KMS-11 (cell line): ENCODE results near the gene ABTB2.

Source experiments
- H2AFZ ChIP-seq: fragments of 200-600 bp; sonication (generic); 2 replicates; pipeline ENCODE4 v1.6.1; 2016; ENCODE audit warnings: antibody characterized with exemption, mixed run types, low read depth
- H3K27ac ChIP-seq: fragments of 200-600 bp; sonication (generic); 2 replicates; pipeline ENCODE4 v1.6.1; 2016; ENCODE audit warnings: mild to moderate bottlenecking, mixed run types
- H3K27me3 ChIP-seq: fragments of 200-600 bp; sonication (generic); 2 replicates; pipeline ENCODE4 v1.6.1; 2017; ENCODE audit warnings: mild to moderate bottlenecking, low read depth, mixed run types, moderate library complexity; ENCODE audit not compliant: insufficient read depth
- H3K36me3 ChIP-seq: fragments of 200-600 bp; sonication (generic); 2 replicates; pipeline ENCODE4 v1.6.1; 2017; ENCODE audit warnings: mild to moderate bottlenecking, mixed run types; ENCODE audit not compliant: insufficient read depth
- H3K4me1 ChIP-seq: fragments of 200-600 bp; sonication (generic); 2 replicates; pipeline ENCODE4 v1.6.1; 2016; ENCODE audit warnings: mild to moderate bottlenecking, low read depth, mixed run types; ENCODE audit not compliant: poor library complexity, severe bottlenecking
- H3K4me2 ChIP-seq: fragments of 200-600 bp; sonication (generic); 2 replicates; pipeline ENCODE4 v1.7.0; 2016; ENCODE audit warnings: mild to moderate bottlenecking, mixed run types
- H3K4me3 ChIP-seq: fragments of 200-600 bp; sonication (generic); IDR thresholded peaks from 2 replicates; pipeline ENCODE4 v1.6.1; 2017; ENCODE audit warnings: low read depth, low read length, mixed read lengths; ENCODE audit not compliant: insufficient read depth
- H3K79me2 ChIP-seq: fragments of 200-600 bp; sonication (generic); 2 replicates; pipeline ENCODE4 v1.6.1; 2016; ENCODE audit warnings: low read depth, mixed run types; ENCODE audit not compliant: insufficient read depth
- H3K9ac ChIP-seq: fragments of 200-600 bp; sonication (generic); 2 replicates; pipeline ENCODE4 v1.6.1; 2016; ENCODE audit warnings: mild to moderate bottlenecking, mixed run types
- H4K20me1 ChIP-seq: fragments of 200-600 bp; sonication (generic); 2 replicates; pipeline ENCODE4 v1.6.1; 2016; ENCODE audit warnings: mild to moderate bottlenecking, mixed run types; ENCODE audit not compliant: insufficient read depth
- TF ChIP-seq, protein P1 (sequence below): fragments of 200-600 bp; sonication (generic); conservative IDR thresholded peaks from 2 replicates; pipeline ENCODE4 v1.6.1; 2017; ENCODE audit warnings: low read depth, mild to moderate bottlenecking, antibody characterized with exemption, low read length, moderate library complexity, mixed read lengths

ABTB2 gene

DNA sequence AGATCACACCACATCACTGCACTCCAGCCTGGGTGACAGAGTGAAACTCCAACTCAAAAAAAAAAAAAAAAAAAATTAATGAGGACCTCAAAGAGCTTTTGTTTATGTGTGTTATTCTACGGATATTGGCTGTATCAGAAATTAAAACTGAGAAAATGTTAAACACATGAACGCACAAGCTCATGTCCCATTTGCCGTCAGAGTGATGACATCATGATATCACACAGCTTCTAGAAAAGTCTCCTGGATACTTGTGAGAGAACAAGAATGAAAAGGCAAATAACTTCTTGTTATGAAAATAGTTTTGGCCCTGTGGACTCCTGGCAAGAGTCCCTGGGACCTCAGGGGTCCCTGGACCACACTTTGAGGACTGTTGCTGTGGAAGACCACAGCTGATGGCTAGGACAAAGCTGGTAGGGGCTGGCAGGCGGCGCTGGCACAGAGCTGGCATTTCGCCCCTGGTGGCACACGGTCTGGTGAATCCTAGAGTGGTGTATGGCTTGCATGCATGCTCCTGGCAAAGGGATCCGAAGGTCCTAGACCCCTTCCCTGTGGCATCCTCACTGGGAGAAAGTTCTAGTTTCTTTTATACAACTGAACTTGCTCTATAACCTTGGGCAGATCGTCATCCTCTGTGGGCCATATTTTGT lies 178.7 kb downstream of the ABTB2 start:
- Histone ChIP-seq H4K20me1 (no peaks in the 10 kb centered on the region), H3K4me2 (no peak overlapping the region), H3K9ac (no peak overlapping the region), H3K27me3 (no peaks in the 10 kb centered on the region), H3K4me1 (peaks cover 13% of the 10 kb centered on the region), H3K27ac (no peak overlapping the region), H2AFZ (no peak overlapping the region), H3K79me2 (no peaks in the 10 kb centered on the region), H3K36me3 (no peaks in the 10 kb centered on the region), H3K4me3 (no peak overlapping the region)
- TF ChIP-seq, protein P1, sequence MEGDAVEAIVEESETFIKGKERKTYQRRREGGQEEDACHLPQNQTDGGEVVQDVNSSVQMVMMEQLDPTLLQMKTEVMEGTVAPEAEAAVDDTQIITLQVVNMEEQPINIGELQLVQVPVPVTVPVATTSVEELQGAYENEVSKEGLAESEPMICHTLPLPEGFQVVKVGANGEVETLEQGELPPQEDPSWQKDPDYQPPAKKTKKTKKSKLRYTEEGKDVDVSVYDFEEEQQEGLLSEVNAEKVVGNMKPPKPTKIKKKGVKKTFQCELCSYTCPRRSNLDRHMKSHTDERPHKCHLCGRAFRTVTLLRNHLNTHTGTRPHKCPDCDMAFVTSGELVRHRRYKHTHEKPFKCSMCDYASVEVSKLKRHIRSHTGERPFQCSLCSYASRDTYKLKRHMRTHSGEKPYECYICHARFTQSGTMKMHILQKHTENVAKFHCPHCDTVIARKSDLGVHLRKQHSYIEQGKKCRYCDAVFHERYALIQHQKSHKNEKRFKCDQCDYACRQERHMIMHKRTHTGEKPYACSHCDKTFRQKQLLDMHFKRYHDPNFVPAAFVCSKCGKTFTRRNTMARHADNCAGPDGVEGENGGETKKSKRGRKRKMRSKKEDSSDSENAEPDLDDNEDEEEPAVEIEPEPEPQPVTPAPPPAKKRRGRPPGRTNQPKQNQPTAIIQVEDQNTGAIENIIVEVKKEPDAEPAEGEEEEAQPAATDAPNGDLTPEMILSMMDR = no peak

DNA sequence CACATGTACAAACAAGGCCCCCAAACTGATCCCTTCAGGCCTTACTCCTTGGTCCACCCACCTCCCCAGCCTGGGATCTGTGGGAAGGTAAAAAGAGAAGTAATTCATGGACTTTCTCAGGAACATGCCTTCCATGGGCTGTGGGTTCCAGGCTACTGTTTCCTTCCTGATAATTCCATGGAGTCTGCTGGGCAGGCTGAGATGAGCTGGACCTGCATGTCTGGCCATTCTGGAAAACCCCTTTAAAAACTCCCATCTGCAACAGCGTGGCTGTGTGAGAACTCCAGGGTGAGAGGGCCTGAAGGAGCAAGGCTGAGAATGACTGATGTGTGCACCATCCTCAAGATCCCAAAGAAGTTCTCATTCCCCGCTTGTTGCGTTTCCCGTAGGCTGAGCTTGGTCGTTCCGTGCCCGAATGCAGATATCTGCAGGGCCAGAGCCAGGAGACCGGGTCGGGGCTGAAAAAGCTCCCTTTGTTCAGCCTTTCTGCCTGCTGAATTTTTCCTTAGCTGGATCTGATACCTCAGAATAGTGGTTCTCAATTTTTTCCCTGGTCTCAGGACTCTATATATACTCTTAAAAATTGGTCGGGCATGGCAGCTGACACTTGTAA lies 179.5 kb downstream of the ABTB2 start:
- Histone ChIP-seq H3K27ac (no peak overlapping the region), H4K20me1 (no peaks in the 10 kb centered on the region), H3K79me2 (no peaks in the 10 kb centered on the region), H3K27me3 (no peaks in the 10 kb centered on the region), H3K9ac (no peak overlapping the region), H3K4me2 (no peak overlapping the region), H3K4me3 (no peak overlapping the region), H3K4me1 (peaks cover 16% of the 10 kb centered on the region), H3K36me3 (no peaks in the 10 kb centered on the region), H2AFZ (no peak overlapping the region)
- TF ChIP-seq, protein P1 = no peak

DNA sequence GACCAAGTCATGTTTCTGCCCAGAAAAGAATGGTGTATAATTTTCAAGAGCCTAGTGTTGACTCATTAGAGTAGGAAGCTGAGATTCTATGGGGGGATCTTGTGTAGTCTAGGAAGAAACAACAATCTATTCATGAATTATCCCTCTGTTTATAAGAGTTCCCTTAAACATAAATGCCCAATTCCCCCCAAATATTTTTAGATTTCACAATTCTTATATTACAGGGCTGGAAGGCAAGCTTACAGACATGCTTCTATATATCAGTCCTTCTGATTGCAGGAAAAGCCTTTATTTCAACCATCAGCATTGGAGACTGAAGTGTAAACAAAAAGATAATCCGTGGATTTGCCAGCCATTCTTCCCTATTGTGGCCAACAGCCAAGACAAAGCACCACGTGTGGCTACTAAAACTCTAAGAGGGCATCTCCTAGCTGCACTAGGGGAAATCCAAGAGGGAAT lies 181.0 kb downstream of the ABTB2 start:
- no peak overlapping the region for H3K27ac ChIP-seq
- no peak overlapping the region for H3K4me2 ChIP-seq
- H4K20me1 ChIP-seq = no peaks in the 10 kb centered on the region
- no peak overlapping the region for H3K4me3 ChIP-seq
- H3K4me1 ChIP-seq = peaks cover 16% of the 10 kb centered on the region
- H3K9ac ChIP-seq = no peak overlapping the region
- TF ChIP-seq, protein P1 = no peak
- H3K79me2 ChIP-seq = no peaks in the 10 kb centered on the region
- no peaks in the 10 kb centered on the region for H3K27me3 ChIP-seq
- H3K36me3 ChIP-seq = no peaks in the 10 kb centered on the region
- no peak overlapping the region for H2AFZ ChIP-seq

DNA sequence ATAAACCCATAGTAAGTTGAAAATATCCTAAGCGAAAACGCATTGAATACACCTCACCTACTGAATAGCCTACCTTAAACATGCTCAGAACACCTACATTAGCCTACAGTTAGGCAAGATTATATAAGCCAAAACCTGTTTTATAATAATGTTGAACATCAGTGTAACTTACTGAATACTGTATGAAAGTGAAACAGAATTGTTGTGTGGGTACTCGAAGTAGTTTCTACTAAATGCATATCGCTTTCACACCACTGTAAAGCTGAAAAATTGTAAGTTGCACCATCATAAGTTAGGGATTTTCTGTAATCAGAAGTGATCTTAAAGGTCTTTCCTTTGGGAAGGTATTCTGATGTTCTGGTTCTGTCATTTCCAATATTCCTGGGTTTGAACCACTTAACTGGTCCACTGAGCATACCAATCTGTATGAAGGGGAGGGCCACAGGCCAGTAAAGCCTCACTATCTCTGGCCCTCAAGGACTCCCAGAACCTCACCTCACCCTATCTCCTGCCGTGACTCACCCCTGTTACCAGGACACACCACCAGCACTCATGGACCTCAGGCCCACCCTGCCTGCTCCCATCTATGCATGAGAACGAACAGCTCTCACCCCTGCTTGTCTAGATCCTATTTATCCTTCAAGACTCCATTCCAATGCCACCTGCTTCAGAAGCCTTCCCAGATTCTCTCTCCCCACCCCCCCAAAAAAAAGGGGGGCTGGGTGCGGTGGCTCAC lies 182.4 kb downstream of the ABTB2 start:
- TF ChIP-seq, protein P1 = no peak

More for the DNA sequence above, 182.4 kb downstream of the ABTB2 start:
- H3K79me2 ChIP-seq = no peaks in the 10 kb centered on the region
- H3K9ac ChIP-seq = no peak overlapping the region
- no peaks in the 10 kb centered on the region for H3K36me3 ChIP-seq
- H3K4me2 ChIP-seq = peak overlapping the region; percentile 58; the same call in 1 of the 2 replicates
- no peak overlapping the region for H3K27ac ChIP-seq
- peaks cover 16% of the 10 kb centered on the region for H3K4me1 ChIP-seq
- no peaks in the 10 kb centered on the region for H4K20me1 ChIP-seq
- H2AFZ ChIP-seq = no peak overlapping the region
- H3K4me3 ChIP-seq = no peak overlapping the region
- no peaks in the 10 kb centered on the region for H3K27me3 ChIP-seq
